Measurements from ENCODE around the gene DGKQ.

The DGKQ gene

GRCh38 chr4:960140-960635 lies 13.2 kb downstream of the DGKQ start:
- no peak for DNase-seq

- no peak for DNase-seq
Measured at GRCh38 chr4:959338-960139, 13.8 kb downstream of the DGKQ start.

- DNase-seq = no peak
Measured at GRCh38 chr4:958696-959337, 14.6 kb downstream of the DGKQ start.

GRCh38 chr4:958314-958665 lies 15.1 kb downstream of the DGKQ start:
- no peak for DNase-seq

GRCh38 chr4:957581-958313 lies 15.6 kb downstream of the DGKQ start:
- DNase-seq = no peak

GRCh38 chr4:957231-957580 lies 16.2 kb downstream of the DGKQ start:
- DNase-seq = no peak

- no peak for DNase-seq
Measured at GRCh38 chr4:956531-957230, 16.7 kb downstream of the DGKQ start.

GRCh38 chr4:955931-956381 lies 17.4 kb downstream of the DGKQ start:
- DNase-seq = no peak

- DNase-seq = no peak
Measured at GRCh38 chr4:955161-955921, 18.0 kb downstream of the DGKQ start.

- DNase-seq = no peak
Measured at GRCh38 chr4:954211-955020, 19.0 kb downstream of the DGKQ start.

GRCh38 chr4:953574-953915 lies 19.8 kb downstream of the DGKQ start:
- no peak for DNase-seq

GRCh38 chr4:952881-953573 lies 20.3 kb downstream of the DGKQ start:
- DNase-seq = no peak

- DNase-seq = no peak
Measured at GRCh38 chr4:951594-952468, 21.5 kb downstream of the DGKQ start.

- no peak for DNase-seq
Measured at GRCh38 chr4:951186-951585, 22.2 kb downstream of the DGKQ start.

GRCh38 chr4:950136-951020 lies 23.0 kb downstream of the DGKQ start:
- no peak for DNase-seq

- DNase-seq = no peak
Measured at GRCh38 chr4:949656-950055, 23.7 kb downstream of the DGKQ start.

- no peak for DNase-seq
Measured at GRCh38 chr4:948936-949300, 24.5 kb downstream of the DGKQ start.

GRCh38 chr4:948101-948935 lies 25.1 kb downstream of the DGKQ start:
- DNase-seq = no peak

Data from NCI-H187 (cell line).